Suppressor macrophage treated with lipopolysaccharide for 1 hour (primary cell): ENCODE measurements around the gene COL27A1.

Source experiments
- DNase-seq, 3 donors: peaks; one replicate each; pipeline ENCODE4 v3.0.0-alpha.2; 2020 to 2022

COL27A1 gene

GRCh38 chr9:114249424-114250234, 94.3 kb downstream of the COL27A1 start:
- DNase-seq, result no peak

GRCh38 chr9:114250235-114250568, 94.9 kb downstream of the COL27A1 start:
- DNase-seq, result no peak

GRCh38 chr9:114250648-114251047, 95.3 kb downstream of the COL27A1 start:
- DNase-seq, result no peak

GRCh38 chr9:114252394-114252793, 97.1 kb downstream of the COL27A1 start:
- no peak for DNase-seq

- no peak for DNase-seq
These were observed 101.5 kb downstream of the COL27A1 start for GRCh38 chr9:114256827-114257328.

GRCh38 chr9:114258218-114258617, 102.9 kb downstream of the COL27A1 start:
- no peak for DNase-seq

- no peak for DNase-seq
These were observed 103.8 kb downstream of the COL27A1 start for GRCh38 chr9:114258866-114259797.

GRCh38 chr9:114259798-114260523, 104.6 kb downstream of the COL27A1 start:
- no peak for DNase-seq

- DNase-seq, result no peak
These were observed 105.7 kb downstream of the COL27A1 start for GRCh38 chr9:114261026-114261425.

GRCh38 chr9:114261987-114262386, 106.7 kb downstream of the COL27A1 start:
- DNase-seq, result no peak

GRCh38 chr9:114263853-114264510, 108.6 kb downstream of the COL27A1 start:
- DNase-seq, result peak in 1 of 3 donors; percentile 25

- no peak for DNase-seq
These were observed 109.6 kb downstream of the COL27A1 start for GRCh38 chr9:114264806-114265550.

GRCh38 chr9:114266969-114267368, 111.6 kb downstream of the COL27A1 start:
- DNase-seq, result no peak

- DNase-seq, result no peak
These were observed 113.7 kb downstream of the COL27A1 start for GRCh38 chr9:114269023-114269422.

- DNase-seq, result no peak
These were observed 115.0 kb downstream of the COL27A1 start for GRCh38 chr9:114270120-114270975.

GRCh38 chr9:114271556-114272510, 116.5 kb downstream of the COL27A1 start:
- DNase-seq, result peak; percentile 20 to 87 (median 40)

- DNase-seq, result no peak
These were observed 117.5 kb downstream of the COL27A1 start for GRCh38 chr9:114272739-114273431.

- no peak for DNase-seq
These were observed 118.1 kb downstream of the COL27A1 start for GRCh38 chr9:114273461-114273881.

- no peak for DNase-seq
These were observed 118.9 kb downstream of the COL27A1 start for GRCh38 chr9:114274217-114274616.
